Endodermal cell (in vitro differentiated cells): ENCODE measurements around the gene OSBPL6. TPM values are rescaled to one million over a fixed set of nuclear protein-coding genes. Genes with fewer than 3 reads are reported as not detected.
A peak's percentile ranks its signal among the peaks of the same experiment; 100 is the strongest.

Experiments
- DNase-seq: peaks from one replicate; pipeline ENCODE4 v3.0.0-alpha.2; 2017
- H3K27ac ChIP-seq: 2 replicates; pipeline ENCODE4 v1.5.1; 2013; ENCODE audit warnings: mild to moderate bottlenecking, low read depth, low read length, moderate library complexity
- H3K27me3 ChIP-seq: 2 replicates; pipeline ENCODE4 v1.6.1; 2013; ENCODE audit warnings: mild to moderate bottlenecking, low read length, moderate library complexity; ENCODE audit not compliant: insufficient read depth, control insufficient read depth, poor library complexity, severe bottlenecking
- H3K36me3 ChIP-seq: 2 replicates; pipeline ENCODE4 v1.7.0; 2013; ENCODE audit warnings: mild to moderate bottlenecking, low read length, moderate library complexity; ENCODE audit not compliant: control insufficient read depth, insufficient read depth
- H3K4me1 ChIP-seq: one replicate; pipeline ENCODE4 v1.7.0; 2013; ENCODE audit warnings: low read length; ENCODE audit not compliant: control insufficient read depth, insufficient read depth
- H3K4me3 ChIP-seq: 2 replicates; pipeline ENCODE4 v1.5.1; 2013; ENCODE audit warnings: mild to moderate bottlenecking, low read length, moderate library complexity
- H3K9ac ChIP-seq: 2 replicates; pipeline ENCODE4 v1.6.1; 2013; ENCODE audit warnings: mild to moderate bottlenecking, low read length, moderate library complexity; ENCODE audit not compliant: poor library complexity, severe bottlenecking; ENCODE audit errors: extremely low read depth
- H3K9me3 ChIP-seq: 2 replicates; pipeline ENCODE4 v1.6.1; 2013; ENCODE audit warnings: mild to moderate bottlenecking, low read length, moderate library complexity; ENCODE audit not compliant: control insufficient read depth
- H3K27ac Mint-ChIP-seq: 2 replicates; pipeline ENCODE4 v1.8.0; 2020; ENCODE audit warnings: mixed read lengths
- H3K27me3 Mint-ChIP-seq: 2 replicates; pipeline ENCODE4 v1.8.0; 2021; ENCODE audit warnings: mild to moderate bottlenecking, mixed read lengths; ENCODE audit not compliant: insufficient read depth
- H3K36me3 Mint-ChIP-seq: 2 replicates; pipeline ENCODE4 v1.8.0; 2020; ENCODE audit warnings: low read depth, mixed read lengths
- H3K4me1 Mint-ChIP-seq: 2 replicates; pipeline ENCODE4 v1.8.0; 2020; ENCODE audit warnings: mixed read lengths
- H3K4me3 Mint-ChIP-seq: 2 replicates; pipeline ENCODE4 v1.8.0; 2020; ENCODE audit warnings: mild to moderate bottlenecking, moderate library complexity, mixed read lengths
- H3K9me3 Mint-ChIP-seq: 2 replicates; pipeline ENCODE4 v1.8.0; 2020; ENCODE audit warnings: mild to moderate bottlenecking, mixed read lengths
- CTCF ChIP-seq: fragments of 200-600 bp; sonication (generic); conservative IDR thresholded peaks from 2 replicates; pipeline ENCODE4 v1.5.0; 2021; ENCODE audit warnings: antibody characterized with exemption, mild to moderate bottlenecking
- WGBS, 2 experiments: methylation state at CpG; one replicate each; pipeline versions ENCODE4 v1.1.5 to v1.1.7; 2013; ENCODE audit warnings: missing lambda C conversion rate in 2 of 2, mixed read lengths in 1 of 2; ENCODE audit not compliant: insufficient coverage in 1 of 2, insufficient read length in 1 of 2; 5-methylcytosine and 5-hydroxymethylcytosine counted together
- total RNA-seq, 2 donors: library from RNA; stranded (reverse); fragmentation: NEBNext Ultra II Directional in 1 of 2; extraction: Animal tissue kit (Norgen Biotek cat#: 25700) in 1 of 2; gene quantifications; 2 replicates in 1 of 2; 3 replicates in 1 of 2; pipeline ENCODE4 v1.2.1, GENCODE V29; 2021

The OSBPL6 gene
- total RNA-seq, 2 donors from 2014 or later = 3.4 to 3.6 TPM

GRCh38 chr2:178279142-178279541 is 84.8 kb downstream of the OSBPL6 start:
- WGBS, 2 experiments = 87 to 100% methylated on average over 1 to 2 of the region's 2 CpGs
- no peaks in the 10 kb centered on the region for H3K36me3 Mint-ChIP-seq

GRCh38 chr2:178279636-178280035 is 85.3 kb downstream of the OSBPL6 start:
- no peak overlapping the region for H3K9ac ChIP-seq
- Mint-ChIP-seq H3K27me3 (no peaks in the 10 kb centered on the region), H3K4me1 (peaks cover 28% of the 10 kb centered on the region), H3K4me3 (no peak overlapping the region), H3K27ac (no peak overlapping the region), H3K9me3 (no peaks in the 10 kb centered on the region), H3K36me3 (no peaks in the 10 kb centered on the region)
- DNase-seq = no peak
- H3K9me3 ChIP-seq = no peaks in the 10 kb centered on the region
- H3K4me1 ChIP-seq = peaks cover 3% of the 10 kb centered on the region
- no peaks in the 10 kb centered on the region for H3K36me3 ChIP-seq
- no peak for TF ChIP-seq CTCF
- no peak overlapping the region for H3K27ac ChIP-seq
- H3K4me3 ChIP-seq = no peak overlapping the region
- WGBS, 2 experiments = 94 to 100% methylated on average over 9 to 10 of the region's 10 CpGs
- no peaks in the 10 kb centered on the region for H3K27me3 ChIP-seq

More at GRCh38 chr2:178279142-178279541, 84.8 kb downstream of the OSBPL6 start:
- TF ChIP-seq CTCF = no peak
- Mint-ChIP-seq H3K4me3 (no peak overlapping the region), H3K27ac (no peak overlapping the region), H3K9me3 (no peaks in the 10 kb centered on the region), H3K4me1 (peaks cover 28% of the 10 kb centered on the region), H3K27me3 (no peaks in the 10 kb centered on the region)
- Histone ChIP-seq H3K27me3 (no peaks in the 10 kb centered on the region), H3K9me3 (no peaks in the 10 kb centered on the region), H3K4me3 (no peak overlapping the region), H3K4me1 (peaks cover 3% of the 10 kb centered on the region), H3K9ac (no peak overlapping the region), H3K27ac (no peak overlapping the region), H3K36me3 (no peaks in the 10 kb centered on the region)
- DNase-seq = no peak

- Mint-ChIP-seq H3K27me3 (no peaks in the 10 kb centered on the region), H3K27ac (no peak overlapping the region), H3K4me1 (peaks cover 23% of the 10 kb centered on the region), H3K9me3 (no peaks in the 10 kb centered on the region), H3K4me3 (no peak overlapping the region), H3K36me3 (no peaks in the 10 kb centered on the region)
- no peaks in the 10 kb centered on the region for H3K36me3 ChIP-seq
- H3K27ac ChIP-seq = no peak overlapping the region
- no peak for DNase-seq
- no peak overlapping the region for H3K9ac ChIP-seq
- WGBS, 2 experiments = 50 to 64% methylated on average over 2 to 4 of the region's 4 CpGs
- TF ChIP-seq CTCF = peak; percentile 82
- no peaks in the 10 kb centered on the region for H3K9me3 ChIP-seq
- no peak overlapping the region for H3K4me3 ChIP-seq
- peaks cover 3% of the 10 kb centered on the region for H3K4me1 ChIP-seq
- H3K27me3 ChIP-seq = no peaks in the 10 kb centered on the region
These were observed 86.0 kb downstream of the OSBPL6 start for GRCh38 chr2:178280244-178280852.
